GM03348 (cell line): ENCODE data around the gene POLR2I.
"Not testable (repeated sequence)": the region's sequence is repeated elsewhere in the genome, so short reads cannot be mapped to it uniquely, and the experiment has no call there.

Experiments
- DNase-seq: peaks from one replicate; pipeline ENCODE4 v3.0.0; 2012; ENCODE audit warnings: low spot score

The POLR2I gene

GRCh38 chr19:36114721-36115452 is at the start of gene POLR2I:
Gene POLR2I, minus strand, starts transcription at chr19:36114875. Its CDS starts 19 bp downstream, at chr19:36114856.
- DNase-seq: peak; percentile 100

- DNase-seq: no peak
Observed at GRCh38 chr19:36163813-36164212, 49.1 kb upstream of the POLR2I start.

- DNase-seq: no peak
Observed at GRCh38 chr19:36160821-36161596, 46.3 kb upstream of the POLR2I start.

- DNase-seq: no peak
Observed at GRCh38 chr19:36153126-36153525, 38.5 kb upstream of the POLR2I start.

GRCh38 chr19:36152352-36153091 is 37.8 kb upstream of the POLR2I start, which contains the start of gene COX7A1:
Gene COX7A1, minus strand, starts transcription at chr19:36152447. Its CDS starts 40 bp downstream, at chr19:36152407.
- DNase-seq: peak; percentile 75

GRCh38 chr19:36152019-36152351 is 37.3 kb upstream of the POLR2I start:
- peak; percentile 30 for DNase-seq

- DNase-seq: peak; percentile 56
Observed at GRCh38 chr19:36151144-36152018, 36.7 kb upstream of the POLR2I start.

GRCh38 chr19:36150586-36150985 is 35.9 kb upstream of the POLR2I start:
- no peak for DNase-seq

GRCh38 chr19:36149673-36150406 is 35.2 kb upstream of the POLR2I start:
- no peak for DNase-seq

GRCh38 chr19:36144624-36145023 is 29.9 kb upstream of the POLR2I start:
- DNase-seq: no peak

- DNase-seq: no peak
Observed at GRCh38 chr19:36142496-36142895, 27.8 kb upstream of the POLR2I start.

GRCh38 chr19:36142046-36142445 is 27.4 kb upstream of the POLR2I start:
- no peak for DNase-seq

- DNase-seq: peak; percentile 95
Observed at GRCh38 chr19:36141039-36141927, 26.6 kb upstream of the POLR2I start.

- DNase-seq: peak; percentile 64
Observed at GRCh38 chr19:36140304-36141038, 25.8 kb upstream of the POLR2I start.

GRCh38 chr19:36139473-36140303 is 25.0 kb upstream of the POLR2I start, which contains the start of gene CAPNS1:
Gene CAPNS1, plus strand, starts transcription at chr19:36140066. Its CDS starts 946 bp downstream, at chr19:36141012.
- peak; percentile 98 for DNase-seq

GRCh38 chr19:36139120-36139472 is 24.4 kb upstream of the POLR2I start:
- no peak for DNase-seq

- DNase-seq: peak; percentile 81
Observed at GRCh38 chr19:36136964-36137686, 22.4 kb upstream of the POLR2I start.

- DNase-seq: not testable (repeated sequence)
Observed at GRCh38 chr19:36134867-36135266, 20.2 kb upstream of the POLR2I start.
